ENCODE measurements around the gene GLT6D1.

DNA sequence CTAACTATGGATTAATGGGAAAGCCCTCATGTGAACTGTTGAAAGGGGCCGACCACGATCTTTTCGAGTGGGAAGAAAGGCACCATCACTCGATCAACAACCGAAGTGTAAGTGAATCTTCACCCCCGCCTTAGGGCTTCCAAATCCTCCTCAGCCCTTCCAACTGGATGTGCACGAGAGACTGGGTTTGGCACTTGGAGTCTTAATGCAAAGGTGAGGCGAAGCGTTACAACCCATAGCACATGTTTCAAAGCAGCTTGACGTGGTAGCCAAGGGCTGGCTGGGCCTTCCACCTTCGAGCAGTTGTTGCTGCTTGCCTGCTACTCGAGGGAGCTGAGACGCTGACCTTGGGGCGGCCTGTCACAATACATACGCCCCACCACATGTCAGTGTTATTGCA, 18.1 kb upstream of the GLT6D1 start:
- TF ChIP-seq, protein P1, sequence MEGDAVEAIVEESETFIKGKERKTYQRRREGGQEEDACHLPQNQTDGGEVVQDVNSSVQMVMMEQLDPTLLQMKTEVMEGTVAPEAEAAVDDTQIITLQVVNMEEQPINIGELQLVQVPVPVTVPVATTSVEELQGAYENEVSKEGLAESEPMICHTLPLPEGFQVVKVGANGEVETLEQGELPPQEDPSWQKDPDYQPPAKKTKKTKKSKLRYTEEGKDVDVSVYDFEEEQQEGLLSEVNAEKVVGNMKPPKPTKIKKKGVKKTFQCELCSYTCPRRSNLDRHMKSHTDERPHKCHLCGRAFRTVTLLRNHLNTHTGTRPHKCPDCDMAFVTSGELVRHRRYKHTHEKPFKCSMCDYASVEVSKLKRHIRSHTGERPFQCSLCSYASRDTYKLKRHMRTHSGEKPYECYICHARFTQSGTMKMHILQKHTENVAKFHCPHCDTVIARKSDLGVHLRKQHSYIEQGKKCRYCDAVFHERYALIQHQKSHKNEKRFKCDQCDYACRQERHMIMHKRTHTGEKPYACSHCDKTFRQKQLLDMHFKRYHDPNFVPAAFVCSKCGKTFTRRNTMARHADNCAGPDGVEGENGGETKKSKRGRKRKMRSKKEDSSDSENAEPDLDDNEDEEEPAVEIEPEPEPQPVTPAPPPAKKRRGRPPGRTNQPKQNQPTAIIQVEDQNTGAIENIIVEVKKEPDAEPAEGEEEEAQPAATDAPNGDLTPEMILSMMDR (conservative IDR thresholded peaks at IDR 0.05) = no peak
- TF ChIP-seq ZFX (IDR thresholded peaks at IDR 0.05) = no peak
